Ishikawa (cell line): Measurements from ENCODE around the gene PLIN5.

Experiments
- CEBPB ChIP-seq: IDR thresholded peaks from 2 replicates; pipeline ENCODE4 v1.6.1; 2012
- CREB1 ChIP-seq: IDR thresholded peaks from 2 replicates; pipeline ENCODE4 v1.6.1; 2012; ENCODE audit warnings: low read depth
- EGR1 ChIP-seq: IDR thresholded peaks from 2 replicates; pipeline ENCODE4 v1.6.1; 2012
- EP300 ChIP-seq: IDR thresholded peaks from 2 replicates; pipeline ENCODE4 v1.6.1; 2012; ENCODE audit warnings: borderline replicate concordance
- FOXM1 ChIP-seq: IDR thresholded peaks from 2 replicates; pipeline ENCODE4 v1.6.1; 2012; ENCODE audit warnings: low read depth, borderline replicate concordance
- NFIC ChIP-seq: IDR thresholded peaks from 2 replicates; pipeline ENCODE4 v1.6.1; 2012
- RAD21 ChIP-seq: IDR thresholded peaks from 2 replicates; pipeline ENCODE4 v1.6.1; 2012; ENCODE audit warnings: low read depth
- TAF1 ChIP-seq: IDR thresholded peaks from 2 replicates; pipeline ENCODE4 v1.6.1; 2012; ENCODE audit warnings: low read depth, mild to moderate bottlenecking
- TCF12 ChIP-seq: IDR thresholded peaks from 2 replicates; pipeline ENCODE4 v1.6.1; 2012; ENCODE audit warnings: low read depth
- TEAD4 ChIP-seq: IDR thresholded peaks from 2 replicates; pipeline ENCODE4 v1.6.1; 2012
- YY1 ChIP-seq: IDR thresholded peaks from 2 replicates; pipeline ENCODE4 v1.6.1; 2012; ENCODE audit warnings: low read depth
- ZBTB7A ChIP-seq: IDR thresholded peaks from 2 replicates; pipeline ENCODE4 v1.6.1; 2012; ENCODE audit warnings: low read depth
- TF ChIP-seq, protein P1 (sequence below): IDR thresholded peaks from 2 replicates; pipeline ENCODE4 v1.6.1; 2012
- TF ChIP-seq, protein P2 (sequence below): IDR thresholded peaks from 2 replicates; pipeline ENCODE4 v1.6.1; 2012; ENCODE audit warnings: low read depth, mild to moderate bottlenecking
- TF ChIP-seq, protein P3 (sequence below): IDR thresholded peaks from 2 replicates; pipeline ENCODE4 v1.6.1; 2012

The PLIN5 gene

DNA sequence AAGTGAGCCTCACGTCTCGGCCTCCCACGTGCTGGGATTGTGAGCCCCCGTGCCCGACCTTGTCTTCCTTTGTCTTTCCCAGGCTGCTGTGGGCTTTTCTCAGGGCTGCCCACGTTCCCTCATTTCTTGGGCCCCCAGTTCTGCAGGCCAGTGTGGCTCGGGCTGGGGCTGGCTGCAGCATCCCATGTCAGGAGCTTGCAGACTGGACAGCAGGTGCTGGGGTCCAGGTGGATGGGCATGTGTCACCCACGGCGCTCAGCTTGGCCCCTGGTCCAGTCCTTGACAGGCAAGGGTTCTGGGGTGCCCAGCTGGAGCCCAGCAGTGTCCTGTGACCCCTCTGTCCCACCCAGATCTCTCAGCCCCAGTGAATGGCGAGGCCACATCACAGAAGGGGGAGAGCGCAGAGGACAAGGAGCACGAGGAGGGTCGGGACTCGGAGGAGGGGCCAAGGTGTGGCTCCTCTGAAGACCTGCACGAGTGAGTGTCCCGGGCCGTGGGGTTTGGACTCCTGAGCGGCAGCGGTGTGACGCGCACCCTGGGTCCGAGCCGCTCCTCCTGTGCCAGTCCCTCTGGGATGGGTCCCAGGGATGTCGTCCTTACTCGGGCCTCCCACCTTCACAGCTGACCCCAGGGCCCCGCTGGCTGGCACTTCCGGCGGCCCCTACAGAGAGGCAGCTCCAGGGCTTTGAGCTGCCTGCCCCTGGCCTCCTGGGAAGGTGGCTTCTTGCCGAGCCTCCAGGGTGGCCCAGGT is 34.0 kb downstream of the PLIN5 start:
- TF ChIP-seq FOXM1: no peak
- TF ChIP-seq NFIC: no peak
- no peak for TF ChIP-seq RAD21

DNA sequence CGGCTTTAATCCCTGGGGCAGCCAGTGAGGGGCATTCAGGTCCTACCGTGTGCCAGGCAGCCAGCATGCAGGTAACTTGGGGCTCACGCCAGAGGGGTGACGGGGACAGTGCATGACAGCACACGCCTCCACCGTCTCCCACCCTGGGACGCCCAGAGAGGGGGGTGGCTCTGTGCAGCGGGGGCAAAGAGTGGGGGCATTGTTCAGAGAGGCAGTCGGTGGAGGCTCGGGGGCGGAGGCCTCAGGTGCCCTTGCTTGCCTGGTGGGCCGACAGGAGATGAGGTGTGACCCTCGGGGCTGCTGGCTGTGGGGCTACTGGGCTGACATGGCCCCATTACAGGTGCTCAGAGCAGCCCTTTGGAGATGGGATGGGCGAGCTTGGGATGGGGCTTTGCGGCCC is 35.2 kb downstream of the PLIN5 start:
- TF ChIP-seq TEAD4 (no peak), EP300 (no peak), RAD21 (no peak), NFIC (no peak), CEBPB (no peak), FOXM1 (no peak), EGR1 (no peak)
- TF ChIP-seq, protein P1, sequence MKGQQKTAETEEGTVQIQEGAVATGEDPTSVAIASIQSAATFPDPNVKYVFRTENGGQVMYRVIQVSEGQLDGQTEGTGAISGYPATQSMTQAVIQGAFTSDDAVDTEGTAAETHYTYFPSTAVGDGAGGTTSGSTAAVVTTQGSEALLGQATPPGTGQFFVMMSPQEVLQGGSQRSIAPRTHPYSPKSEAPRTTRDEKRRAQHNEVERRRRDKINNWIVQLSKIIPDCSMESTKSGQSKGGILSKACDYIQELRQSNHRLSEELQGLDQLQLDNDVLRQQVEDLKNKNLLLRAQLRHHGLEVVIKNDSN: no peak

DNA sequence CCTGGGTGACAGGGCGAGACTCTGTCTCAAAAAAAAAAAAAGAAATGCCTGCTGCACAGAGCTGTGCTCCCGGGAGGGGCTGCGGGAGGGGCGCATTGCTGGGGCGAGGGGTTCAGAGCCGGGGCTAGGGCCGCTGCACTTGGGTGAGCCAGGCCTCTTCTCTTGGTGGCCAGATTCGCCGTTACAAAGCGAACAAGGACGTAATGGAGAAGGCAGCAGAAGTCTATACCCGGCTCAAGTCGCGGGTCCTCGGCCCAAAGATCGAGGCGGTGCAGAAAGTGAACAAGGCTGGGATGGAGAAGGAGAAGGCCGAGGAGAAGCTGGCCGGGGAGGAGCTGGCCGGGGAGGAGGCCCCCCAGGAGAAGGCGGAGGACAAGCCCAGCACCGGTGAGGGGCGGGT is 35.7 kb downstream of the PLIN5 start:
- TF ChIP-seq CREB1 (no peak), NFIC (no peak), TAF1 (no peak)
- TF ChIP-seq, protein P2, sequence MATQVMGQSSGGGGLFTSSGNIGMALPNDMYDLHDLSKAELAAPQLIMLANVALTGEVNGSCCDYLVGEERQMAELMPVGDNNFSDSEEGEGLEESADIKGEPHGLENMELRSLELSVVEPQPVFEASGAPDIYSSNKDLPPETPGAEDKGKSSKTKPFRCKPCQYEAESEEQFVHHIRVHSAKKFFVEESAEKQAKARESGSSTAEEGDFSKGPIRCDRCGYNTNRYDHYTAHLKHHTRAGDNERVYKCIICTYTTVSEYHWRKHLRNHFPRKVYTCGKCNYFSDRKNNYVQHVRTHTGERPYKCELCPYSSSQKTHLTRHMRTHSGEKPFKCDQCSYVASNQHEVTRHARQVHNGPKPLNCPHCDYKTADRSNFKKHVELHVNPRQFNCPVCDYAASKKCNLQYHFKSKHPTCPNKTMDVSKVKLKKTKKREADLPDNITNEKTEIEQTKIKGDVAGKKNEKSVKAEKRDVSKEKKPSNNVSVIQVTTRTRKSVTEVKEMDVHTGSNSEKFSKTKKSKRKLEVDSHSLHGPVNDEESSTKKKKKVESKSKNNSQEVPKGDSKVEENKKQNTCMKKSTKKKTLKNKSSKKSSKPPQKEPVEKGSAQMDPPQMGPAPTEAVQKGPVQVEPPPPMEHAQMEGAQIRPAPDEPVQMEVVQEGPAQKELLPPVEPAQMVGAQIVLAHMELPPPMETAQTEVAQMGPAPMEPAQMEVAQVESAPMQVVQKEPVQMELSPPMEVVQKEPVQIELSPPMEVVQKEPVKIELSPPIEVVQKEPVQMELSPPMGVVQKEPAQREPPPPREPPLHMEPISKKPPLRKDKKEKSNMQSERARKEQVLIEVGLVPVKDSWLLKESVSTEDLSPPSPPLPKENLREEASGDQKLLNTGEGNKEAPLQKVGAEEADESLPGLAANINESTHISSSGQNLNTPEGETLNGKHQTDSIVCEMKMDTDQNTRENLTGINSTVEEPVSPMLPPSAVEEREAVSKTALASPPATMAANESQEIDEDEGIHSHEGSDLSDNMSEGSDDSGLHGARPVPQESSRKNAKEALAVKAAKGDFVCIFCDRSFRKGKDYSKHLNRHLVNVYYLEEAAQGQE: no peak

DNA sequence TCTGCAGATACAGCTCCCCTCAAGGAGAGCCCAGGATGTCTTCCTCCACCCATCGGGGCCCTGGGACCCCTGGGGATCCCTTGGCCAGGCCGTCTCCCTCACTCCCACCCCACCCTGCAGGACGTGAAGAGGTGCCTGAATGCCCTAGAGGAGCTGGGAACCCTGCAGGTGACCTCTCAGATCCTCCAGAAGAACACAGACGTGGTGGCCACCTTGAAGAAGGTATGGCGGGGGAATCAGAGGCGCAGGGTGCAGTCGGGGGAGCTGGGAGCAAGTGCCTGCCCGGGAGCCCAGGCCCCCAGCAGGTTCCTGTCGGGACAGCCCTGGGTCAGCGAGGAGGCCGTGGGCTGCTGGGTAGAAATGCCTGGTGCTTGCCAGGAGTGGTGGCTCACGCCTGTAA is 36.3 kb downstream of the PLIN5 start:
- TF ChIP-seq, protein P2: no peak
- no peak for TF ChIP-seq NFIC
- no peak for TF ChIP-seq CEBPB

DNA sequence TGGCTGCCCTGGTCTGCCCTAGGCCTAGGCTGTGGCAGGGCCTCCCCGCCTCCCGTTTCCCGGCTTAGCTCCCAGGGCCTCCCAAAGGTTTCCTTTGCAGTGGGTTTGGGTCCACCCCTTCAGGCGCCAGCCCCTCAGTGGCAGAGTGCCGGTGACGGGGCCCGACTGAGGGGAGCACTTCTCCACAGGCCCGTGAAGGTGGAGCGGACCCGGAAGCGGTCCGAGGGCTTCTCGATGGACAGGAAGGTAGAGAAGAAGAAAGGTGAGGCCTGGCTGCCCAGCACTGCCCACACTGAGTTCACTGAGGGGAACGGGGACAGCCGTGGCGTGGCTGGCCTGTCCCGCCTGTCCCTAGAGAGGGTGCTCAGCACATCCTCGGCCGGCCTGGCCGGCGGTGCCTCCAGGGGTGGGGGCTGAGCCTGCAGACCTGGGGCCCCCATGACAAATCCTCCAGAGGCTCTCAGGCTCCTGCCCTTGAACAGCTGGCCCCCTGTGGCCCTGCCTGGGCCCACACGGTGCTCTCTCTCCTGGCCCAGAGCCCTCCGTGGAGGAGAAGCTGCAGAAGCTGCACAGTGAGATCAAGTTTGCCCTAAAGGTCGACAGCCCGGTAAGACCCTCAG is 37.1 kb downstream of the PLIN5 start:
- no peak for TF ChIP-seq EP300
- TF ChIP-seq YY1: no peak
- TF ChIP-seq, protein P1: no peak
- TF ChIP-seq TEAD4: no peak

DNA sequence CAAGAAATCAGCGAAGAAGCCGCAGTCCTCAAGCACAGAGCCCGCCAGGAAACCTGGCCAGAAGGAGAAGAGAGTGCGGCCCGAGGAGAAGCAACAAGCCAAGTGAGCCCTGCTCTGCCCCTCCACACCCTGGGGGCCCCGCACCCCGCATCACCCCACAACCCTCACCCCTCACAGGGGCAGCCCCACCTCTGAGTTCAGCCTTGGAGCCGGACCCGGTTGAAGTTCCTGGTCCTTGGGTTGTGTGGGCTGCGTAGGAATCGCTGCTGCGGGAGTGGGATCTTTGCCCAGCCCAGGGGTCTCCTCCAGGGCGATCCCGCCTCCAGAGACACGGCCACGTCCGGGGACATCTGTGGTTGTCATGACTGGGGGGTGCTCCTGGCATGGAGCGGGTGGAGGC is 38.7 kb downstream of the PLIN5 start:
- TF ChIP-seq EP300 (no peak), TCF12 (no peak), FOXM1 (no peak), EGR1 (no peak)
- TF ChIP-seq, protein P1: no peak
- TF ChIP-seq, protein P3, sequence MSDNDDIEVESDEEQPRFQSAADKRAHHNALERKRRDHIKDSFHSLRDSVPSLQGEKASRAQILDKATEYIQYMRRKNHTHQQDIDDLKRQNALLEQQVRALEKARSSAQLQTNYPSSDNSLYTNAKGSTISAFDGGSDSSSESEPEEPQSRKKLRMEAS: no peak

DNA sequence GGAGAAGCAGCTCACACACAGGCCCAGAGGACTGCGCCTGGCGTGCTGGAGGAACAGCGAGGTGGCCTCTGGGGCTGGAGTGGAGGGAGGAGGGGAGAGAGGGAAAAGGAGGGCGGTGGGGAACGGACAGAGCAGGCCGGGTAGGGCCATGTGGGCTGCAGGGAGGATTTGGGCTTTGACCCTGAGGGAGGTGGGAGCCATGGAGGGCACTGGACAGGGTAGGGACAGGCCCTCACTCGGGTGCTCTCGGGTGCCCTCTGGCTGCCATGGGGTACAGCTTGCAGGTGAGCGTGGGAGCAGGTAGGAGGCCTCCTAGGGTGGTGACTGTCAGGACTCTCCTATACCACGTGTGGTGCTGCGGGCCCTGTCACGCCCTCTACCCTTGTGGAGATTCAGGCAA is 39.6 kb downstream of the PLIN5 start:
- TF ChIP-seq EGR1: no peak
- no peak for TF ChIP-seq YY1
- TF ChIP-seq, protein P1: no peak
- TF ChIP-seq CREB1: no peak
- TF ChIP-seq ZBTB7A: no peak
- TF ChIP-seq, protein P2: no peak
- no peak for TF ChIP-seq CEBPB
- TF ChIP-seq FOXM1: no peak
